OCI-LY1 (cell line): ENCODE measurements around the gene PDE1A.

Experiments used
- CTCF ChIP-seq: fragments of 200-600 bp; sonication (generic), shearing (Covaris generic); IDR thresholded peaks from 2 replicates; pipeline ENCODE4 v1.5.1; 2017; ENCODE audit warnings: mild to moderate bottlenecking, antibody characterized with exemption, low read length, moderate library complexity, mixed read lengths
- EZH2 ChIP-seq: fragments of 200-600 bp; sonication (generic), shearing (Covaris generic); IDR thresholded peaks from 2 replicates; pipeline ENCODE4 v1.8.0; 2017; ENCODE audit warnings: borderline replicate concordance, mixed run types, mild to moderate bottlenecking, antibody characterized with exemption, low read length, moderate library complexity, mixed read lengths

GRCh38 chr2:182463760-182464159 lies 36.9 kb upstream of the PDE1A start:
- TF ChIP-seq CTCF (no peak), EZH2 (no peak)
